ENCODE data around the gene USP46.

Gene USP46

DNA sequence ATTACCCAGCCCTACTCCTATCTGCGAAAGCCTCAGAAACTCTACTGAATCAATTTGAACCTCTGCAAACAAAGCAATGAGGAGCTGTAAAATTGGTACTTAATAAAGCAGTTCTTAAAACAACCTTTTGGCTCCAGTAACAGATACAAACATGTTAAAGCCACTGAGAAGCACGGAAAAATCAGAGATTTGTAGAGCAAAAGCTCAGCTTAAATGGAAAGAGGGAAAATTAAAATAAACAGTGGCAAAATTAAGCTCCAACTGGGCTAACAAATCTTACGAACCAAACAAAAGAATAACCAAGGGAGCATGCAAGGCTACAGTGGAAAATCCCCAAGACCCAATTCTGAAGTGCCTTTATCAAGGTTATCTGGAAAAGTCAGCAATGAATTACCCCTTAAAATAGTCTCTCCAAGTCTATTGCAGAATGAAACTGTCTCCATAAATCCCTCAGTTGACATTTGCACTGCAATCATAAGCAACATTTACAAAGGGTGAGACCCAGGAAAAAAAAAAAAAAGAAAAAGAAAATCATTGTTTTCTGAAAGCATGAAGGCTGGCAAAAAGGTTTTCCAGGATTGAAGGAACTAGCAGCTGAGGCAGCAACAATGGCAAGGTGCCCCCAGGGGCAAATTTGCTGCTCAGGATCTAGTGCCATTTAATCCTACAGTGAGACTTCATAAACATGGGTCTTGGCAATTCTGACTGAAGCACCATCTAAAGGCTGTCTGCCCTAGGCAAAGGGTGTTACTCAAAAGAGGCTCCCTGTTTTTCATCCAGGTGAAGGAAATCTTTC, 40.1 kb downstream of the USP46 start:
- DNase-seq (ENCODE audit: low read depth in 3 of 3) = no peak

DNA sequence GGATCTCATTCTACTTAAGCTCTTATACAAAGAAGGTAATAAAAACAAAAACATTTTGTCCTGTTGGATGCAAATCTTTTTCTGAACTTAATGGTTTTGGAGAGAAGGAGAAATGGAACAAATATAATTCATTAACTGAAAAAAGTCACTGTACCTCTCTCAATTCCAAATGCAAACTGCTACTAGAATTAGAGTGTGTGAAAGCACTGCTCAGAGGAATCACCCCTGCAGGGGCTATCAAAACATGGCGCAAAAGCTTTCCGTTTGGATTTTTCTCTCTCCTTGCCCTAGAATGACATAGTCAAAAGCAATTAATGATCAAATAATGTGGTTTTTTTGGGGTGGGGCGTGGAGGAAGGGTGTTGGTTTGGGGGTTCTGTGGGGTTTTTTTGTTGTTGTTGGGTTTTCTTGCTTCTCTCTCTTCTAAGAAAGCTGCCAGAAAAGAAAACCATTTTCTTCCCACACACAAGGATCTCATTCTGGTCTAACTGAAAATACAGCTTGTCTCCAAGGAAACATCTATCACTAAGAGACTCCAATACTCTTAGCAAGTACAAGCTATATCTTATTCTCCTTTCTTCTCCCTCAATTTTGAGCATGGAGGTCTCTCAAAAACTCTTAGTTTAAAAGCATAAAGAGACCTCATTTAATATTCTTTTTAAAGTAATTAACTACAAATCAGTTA, 41.6 kb downstream of the USP46 start:
- DNase-seq (ENCODE audit: low read depth in 3 of 3) = no peak

DNA sequence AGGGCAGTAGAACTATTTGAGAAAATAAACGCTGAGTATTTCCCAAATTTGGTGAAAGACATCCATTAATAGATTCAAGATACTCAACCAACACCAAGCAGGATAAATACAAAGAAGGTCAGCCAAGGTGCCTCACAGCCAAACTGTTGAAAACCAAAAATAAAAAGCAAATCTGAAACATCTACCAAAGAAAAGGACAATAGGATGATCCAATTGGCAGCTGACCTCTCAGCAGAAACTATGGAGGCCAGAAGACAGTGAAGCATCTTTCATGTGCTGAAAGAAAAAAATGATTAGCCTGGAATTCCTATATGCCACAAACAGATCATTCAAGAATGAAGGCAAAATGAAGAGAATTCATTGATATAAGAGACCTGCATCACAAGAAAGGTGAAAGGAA, 44.9 kb downstream of the USP46 start:
- DNase-seq (ENCODE audit: low read depth in 3 of 3) = no peak

DNA sequence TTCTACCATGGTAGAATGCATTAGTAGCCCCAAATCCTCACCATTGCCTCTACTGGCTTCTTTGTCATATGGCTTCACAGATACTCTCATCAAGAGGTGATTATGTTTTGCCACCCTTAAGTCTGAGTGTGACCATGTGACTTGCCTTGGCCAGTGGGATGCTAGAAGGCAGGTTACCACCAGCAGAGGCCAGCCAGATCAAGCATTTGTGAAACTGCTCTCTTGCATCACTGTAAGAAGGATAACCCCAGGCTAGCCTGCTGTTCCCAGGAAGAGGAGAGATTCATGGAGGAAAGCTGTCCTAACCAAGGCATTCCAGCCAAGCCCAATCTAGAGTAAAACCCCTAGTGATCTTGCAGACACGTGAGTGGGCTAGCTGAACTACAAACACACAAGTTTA, 46.8 kb downstream of the USP46 start:
- no peak for DNase-seq (ENCODE audit: low read depth in 3 of 3)

DNA sequence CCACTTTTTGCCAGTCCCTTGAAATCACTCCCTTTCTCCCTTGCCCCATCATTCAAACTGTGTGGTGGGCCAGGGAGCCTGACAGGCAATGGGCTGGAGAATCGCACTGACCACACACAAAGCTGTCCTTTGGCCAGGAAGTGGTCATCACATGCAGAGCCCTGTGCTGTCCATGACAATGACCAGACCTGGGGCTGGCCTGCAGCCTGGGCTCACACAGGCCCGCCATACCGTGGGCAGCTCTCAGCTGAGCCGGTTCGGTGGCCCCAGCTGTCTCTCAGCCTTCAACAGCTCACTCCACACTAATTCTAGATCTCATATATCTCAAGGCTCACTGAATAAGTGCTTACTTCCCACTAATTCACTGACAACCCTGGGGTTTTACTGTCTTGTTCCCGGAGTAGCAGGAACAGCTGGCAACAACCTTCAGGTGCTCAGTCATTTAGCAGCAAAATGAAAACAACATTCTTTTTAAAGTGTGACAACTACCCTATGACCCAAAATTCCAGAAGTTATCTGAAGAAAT, 48.0 kb downstream of the USP46 start:
- no peak for DNase-seq (ENCODE audit: low read depth in 3 of 3)

DNA sequence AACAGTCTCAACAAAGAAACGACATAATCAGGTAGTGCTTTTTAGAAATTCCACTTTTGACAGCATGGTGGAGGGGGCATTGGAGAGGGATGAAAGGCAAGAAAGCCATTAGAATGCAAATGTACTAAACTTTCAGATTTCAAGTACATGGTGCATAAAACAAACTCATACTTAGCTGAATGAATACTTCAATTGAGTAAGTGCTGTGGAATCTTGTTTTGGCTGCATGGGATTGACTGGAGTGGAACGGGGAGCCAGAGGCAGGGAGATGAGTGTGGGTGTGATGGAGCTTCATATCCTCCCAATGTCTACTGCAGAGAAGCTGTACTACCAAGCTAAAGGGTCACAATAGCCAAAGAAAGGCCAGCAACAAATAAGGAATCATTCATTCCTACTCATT, 52.4 kb downstream of the USP46 start:
- no peak for DNase-seq (ENCODE audit: low read depth in 3 of 3)

DNA sequence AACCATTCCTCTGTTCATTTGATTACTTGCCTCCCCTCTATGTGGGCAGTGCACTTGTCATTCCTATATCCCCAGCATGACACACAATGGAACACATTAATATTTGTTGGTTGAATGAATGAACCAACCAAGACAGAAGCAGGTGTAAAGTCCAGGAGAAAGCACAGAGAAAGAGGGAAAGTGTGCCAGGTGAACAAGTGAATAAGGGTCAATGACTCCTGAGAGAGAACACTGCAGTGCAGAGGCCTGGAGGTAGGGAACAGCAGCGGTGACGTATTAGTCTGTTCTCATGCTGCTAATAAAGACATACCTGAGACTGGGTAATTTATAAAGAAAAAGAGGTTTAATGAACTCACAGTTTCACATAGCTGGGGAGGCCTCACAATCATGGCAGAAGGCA, 53.1 kb downstream of the USP46 start:
- no peak for DNase-seq (ENCODE audit: low read depth in 3 of 3)

DNA sequence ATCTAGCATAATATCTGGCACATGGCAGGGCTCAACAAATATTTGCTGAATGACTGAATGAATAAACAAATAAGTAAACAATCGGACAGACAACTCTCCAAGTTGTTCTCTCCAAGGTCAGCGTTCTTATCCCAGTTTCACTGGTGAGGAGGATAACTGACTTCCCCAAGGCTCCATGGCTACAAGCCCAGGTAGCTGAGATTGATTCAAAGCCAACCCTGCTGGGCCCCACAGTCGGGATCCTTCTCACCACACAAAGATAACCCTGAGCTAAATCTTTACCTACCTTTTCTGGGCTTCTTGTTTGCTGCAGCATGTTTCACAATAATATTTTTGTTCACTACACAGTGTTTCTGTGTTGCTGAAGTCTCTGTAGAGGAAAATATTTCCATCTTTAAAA, 54.9 kb downstream of the USP46 start:
- DNase-seq (ENCODE audit: low read depth in 3 of 3) = no peak

DNA sequence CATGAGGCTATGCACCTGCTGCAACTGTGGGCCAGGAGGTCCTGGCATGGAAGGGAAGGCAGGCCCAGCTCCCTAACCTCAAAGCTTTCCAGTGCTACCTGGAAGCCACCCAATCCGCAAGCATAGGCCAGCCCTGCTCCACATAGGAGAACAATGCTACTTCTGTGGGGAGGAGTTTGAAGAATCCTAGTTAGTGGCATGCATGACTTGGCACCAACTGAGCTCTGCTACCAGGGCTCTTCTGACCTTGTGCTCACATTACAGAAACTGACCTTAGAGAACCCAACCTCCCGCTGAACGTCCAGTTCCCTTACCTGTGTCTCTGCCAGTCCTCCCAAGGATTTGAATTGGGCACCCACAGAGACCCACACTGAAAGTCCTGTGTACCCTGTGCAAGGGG, 58.8 kb downstream of the USP46 start:
- no peak for DNase-seq (ENCODE audit: low read depth in 3 of 3)

DNA sequence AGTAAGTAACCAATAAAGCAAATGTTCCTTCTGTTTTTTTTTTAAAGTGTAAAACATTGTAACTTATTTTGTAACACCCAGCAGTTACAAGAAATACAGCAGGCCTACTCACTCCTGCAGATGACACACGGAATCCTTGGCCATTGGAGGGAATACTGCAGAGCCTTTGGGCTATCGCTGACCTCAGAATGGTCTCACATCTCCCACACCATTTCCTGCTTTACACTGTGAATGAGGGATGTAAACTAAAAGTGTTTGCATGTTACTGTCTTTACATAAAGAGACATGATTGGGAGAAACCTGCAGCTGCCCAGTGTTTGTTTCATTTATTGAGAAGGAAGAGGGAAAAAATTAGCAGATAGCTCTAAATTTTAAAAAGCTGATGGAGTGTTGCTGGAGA, 64.1 kb downstream of the USP46 start:
- no peak for DNase-seq (ENCODE audit: low read depth in 3 of 3)

DNA sequence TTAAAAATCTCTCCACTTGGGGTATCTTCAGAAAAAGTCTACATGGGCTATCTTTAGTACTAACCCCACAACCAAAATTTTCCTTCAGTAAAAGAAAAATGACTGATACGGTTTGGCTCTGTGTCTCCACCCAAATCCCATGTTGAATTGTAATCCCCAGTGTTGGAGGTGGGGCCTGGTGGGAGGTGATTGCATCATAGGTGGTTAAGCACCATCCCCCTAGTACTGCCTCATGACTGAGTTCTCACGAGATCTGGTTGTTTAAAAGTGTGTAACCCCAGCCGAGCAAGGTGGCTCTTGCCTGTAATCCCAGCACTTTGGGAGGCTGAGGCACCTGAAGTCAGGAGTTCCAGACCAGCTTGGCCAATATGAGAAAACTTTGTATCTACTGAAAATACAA, 66.8 kb downstream of the USP46 start:
- DNase-seq (ENCODE audit: low read depth in 3 of 3) = no peak

DNA sequence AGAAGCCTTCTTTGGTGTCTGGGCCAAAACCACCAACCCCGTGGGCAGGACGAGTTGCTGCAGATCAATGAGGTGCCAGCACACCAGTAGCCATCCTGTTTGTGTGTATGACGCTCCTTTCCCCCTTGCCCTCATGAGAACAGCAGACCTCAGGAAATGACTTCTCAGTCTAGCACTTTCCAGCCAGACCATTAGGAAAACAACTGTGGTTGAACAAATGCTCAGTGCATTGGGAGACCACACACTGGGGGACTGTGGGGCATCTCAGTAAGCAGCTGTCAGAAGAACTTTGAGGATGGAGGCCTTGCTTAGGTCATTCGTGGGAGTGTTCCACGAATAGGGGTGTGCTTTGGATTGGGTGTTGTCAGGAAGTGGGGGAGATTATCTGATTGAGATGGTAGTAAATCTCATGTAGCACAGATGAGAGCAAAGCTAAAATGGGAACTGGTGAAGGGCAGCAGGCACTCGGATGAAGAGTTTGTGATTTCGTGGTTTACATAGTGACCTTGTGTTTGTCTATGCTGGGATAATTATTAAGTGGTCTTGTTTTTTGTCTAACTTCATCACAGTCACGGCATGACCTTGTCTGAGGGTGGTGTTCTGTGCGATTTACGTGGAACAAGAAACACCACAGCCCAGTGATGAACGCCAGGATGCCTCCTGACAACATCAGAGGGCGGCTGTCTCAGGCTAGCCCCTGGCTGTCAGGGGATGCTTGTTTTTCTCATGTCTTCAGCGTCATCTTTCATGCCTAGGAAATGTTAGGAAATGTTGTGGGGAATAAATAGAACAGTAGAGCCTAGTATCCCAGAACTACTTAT, 70.1 kb downstream of the USP46 start:
- no peak for DNase-seq (ENCODE audit: low read depth in 3 of 3)

DNA sequence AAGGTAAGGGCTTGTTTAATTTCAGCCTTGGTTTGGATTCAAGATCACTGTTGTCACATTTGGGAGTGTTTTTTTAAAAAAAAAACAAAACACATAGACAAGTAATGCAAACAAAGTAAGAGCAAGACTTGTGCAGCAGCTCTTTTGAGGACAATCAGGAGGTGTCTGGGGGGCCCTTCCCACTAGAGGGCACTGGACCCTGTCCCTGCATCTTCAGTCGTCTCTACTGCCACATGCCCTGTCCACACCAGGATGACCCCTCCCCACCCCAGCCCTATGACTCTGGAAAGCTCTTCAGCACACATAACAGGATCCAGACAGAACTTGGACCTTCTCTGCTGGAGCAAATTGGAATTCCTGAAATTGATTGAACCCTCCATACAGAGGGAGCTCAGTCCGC, 71.0 kb downstream of the USP46 start:
- DNase-seq (ENCODE audit: low read depth in 3 of 3) = no peak

DNA sequence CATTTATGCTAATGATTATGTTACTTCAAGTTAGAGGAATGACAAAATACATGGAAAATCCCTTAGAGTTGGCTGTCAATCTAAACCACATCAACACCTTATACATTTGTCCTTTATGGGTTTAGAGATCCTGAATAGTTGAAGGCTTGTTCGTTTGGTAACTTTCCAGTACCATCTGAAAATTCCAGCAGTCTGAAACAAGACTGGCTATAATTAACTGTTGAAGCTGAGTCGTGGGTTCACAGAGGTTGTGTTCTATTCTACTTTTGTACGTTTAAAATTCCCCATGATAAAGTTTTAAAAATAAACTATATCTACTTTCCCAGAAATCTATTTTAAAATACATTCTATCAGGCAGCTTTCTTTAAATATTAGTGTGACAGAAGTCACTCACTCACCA, 73.0 kb downstream of the USP46 start:
- DNase-seq (ENCODE audit: low read depth in 3 of 3) = no peak

DNA sequence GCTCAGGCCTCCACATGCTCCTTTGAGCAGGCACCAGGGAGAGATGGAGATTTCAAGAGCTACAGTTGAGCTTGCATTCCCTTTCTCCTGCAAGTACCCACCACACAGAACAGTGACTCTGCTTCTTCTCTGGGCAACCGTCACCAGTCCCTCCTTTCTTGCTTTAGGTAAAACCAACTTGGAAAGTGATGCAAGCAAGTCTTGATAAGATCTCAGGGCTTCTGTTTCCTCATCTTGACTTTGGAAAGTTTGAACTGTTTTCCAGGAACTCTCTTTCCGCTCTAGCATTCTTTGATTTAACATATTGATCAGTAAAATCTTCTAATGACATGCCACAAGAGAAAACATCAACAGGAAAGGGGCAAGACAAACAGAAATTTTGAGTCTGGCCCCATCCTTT, 73.7 kb downstream of the USP46 start:
- DNase-seq (ENCODE audit: low read depth in 3 of 3) = no peak

DNA sequence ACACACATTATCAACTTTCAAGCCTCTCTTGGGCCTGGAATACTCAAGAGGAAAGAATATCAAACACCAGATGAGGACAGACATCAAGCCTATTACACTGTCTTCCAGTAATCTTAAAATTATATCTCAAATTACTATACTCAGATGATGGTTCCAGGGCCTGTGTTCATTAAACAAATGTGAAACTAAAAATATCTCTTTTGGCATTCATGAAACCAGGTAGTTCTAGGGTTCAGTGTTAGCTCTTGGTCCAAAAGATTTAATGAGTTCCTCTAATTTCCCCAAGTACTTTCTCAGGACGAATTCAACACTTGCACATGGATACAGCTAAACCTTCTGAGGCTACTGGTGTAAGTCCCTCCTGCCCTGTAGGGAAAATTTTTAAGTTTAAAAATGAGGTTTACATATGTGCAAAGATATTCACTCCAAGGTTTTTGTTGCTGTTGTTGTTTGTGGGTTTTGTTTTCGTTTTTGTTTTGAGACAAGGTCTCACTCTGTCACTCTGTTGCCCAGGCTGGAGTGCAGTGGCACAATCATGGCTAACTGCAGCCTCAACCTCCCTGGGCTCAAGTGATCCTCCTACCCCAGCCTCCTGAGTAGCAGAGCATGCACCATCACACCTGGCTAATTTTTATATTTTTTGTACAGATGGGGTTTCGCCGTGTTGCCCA, 79.4 kb downstream of the USP46 start:
- no peak for DNase-seq (ENCODE audit: low read depth in 3 of 3)

DNA sequence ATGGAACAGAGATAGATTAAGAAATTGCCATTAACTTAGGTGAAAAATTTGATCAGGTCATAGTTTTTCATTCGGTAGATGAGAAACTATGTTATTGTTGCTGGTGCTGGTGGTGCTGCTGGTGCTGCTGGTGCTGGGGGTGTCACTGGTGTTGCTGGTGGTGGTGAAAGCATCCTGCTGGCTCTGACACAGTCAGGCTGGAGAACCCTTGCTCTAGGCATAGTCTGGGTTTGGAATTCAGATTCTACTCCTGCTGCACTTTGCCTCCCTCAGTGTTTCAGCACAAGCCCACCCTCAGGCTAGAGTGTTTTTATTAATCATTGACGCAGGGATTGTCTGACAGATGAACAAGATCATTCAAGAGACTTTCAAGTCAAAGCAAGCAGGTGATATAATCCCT, 80.2 kb downstream of the USP46 start:
- DNase-seq (ENCODE audit: low read depth in 3 of 3) = no peak

DNA sequence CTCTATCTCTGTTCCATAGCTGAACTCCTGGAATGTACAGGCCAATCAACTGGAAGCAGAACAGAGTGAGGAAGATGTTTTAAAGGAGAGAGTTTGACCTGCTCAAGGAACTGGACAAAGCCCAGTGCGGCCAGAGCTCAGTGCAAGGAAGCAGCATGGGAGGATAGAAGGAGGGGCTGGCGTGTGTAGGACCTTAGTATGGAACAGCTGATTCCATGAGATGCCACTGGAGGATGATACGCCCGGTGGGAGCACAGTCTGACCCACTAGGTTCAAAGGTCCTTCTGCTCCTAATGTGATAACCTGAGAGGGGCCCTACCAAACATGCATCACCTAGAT, 81.5 kb downstream of the USP46 start:
- DNase-seq (ENCODE audit: low read depth in 3 of 3) = no peak

DNA sequence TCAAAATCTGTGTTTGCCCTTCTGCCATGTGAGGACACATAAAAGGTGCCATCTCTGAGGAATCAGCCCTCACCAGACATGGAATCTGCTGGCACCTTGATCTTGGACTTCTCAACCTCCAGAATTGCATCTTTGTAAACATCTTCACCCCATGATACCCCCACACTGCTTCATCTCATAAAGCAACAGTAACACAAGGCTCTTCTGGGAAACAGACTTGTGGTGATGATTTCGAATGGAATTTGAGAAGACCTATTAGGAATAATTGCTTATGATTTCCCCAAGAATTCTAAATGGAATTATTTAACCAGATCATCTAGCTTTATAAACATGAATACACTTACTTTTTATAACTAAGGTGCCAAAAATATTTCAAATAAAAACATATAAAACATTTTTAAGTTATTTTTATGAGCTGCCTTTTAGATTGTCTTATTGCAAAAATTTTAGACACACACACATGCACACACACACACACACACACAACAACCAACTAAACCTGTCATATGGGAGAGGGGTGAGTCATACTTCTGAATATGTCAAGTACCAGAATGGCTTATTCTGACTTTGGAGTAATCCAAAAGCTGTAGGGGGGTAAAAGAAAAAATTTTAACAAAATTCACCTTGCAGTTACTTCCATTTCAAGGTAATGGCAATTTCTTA, 82.0 kb downstream of the USP46 start:
- no peak for DNase-seq (ENCODE audit: low read depth in 3 of 3)

DNA sequence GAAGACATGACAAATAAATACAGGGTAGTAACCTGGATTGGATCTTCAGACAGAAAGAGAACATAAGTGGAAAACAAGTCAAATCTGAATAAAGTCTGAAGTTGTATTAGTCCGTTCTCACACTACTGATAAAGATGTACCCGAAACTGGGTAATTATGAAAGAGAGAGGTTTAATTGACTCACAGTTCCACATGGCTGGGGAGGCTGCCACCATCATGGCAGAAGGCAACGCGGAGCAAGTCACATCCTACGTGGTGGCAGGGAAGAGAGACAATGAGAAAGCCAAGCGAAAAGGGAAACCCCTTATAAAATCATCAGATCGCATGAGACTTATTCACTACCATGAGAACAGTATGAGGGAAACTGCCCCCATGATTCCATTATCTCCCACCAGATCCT, 82.8 kb downstream of the USP46 start:
- no peak for DNase-seq (ENCODE audit: low read depth in 3 of 3)

DNA sequence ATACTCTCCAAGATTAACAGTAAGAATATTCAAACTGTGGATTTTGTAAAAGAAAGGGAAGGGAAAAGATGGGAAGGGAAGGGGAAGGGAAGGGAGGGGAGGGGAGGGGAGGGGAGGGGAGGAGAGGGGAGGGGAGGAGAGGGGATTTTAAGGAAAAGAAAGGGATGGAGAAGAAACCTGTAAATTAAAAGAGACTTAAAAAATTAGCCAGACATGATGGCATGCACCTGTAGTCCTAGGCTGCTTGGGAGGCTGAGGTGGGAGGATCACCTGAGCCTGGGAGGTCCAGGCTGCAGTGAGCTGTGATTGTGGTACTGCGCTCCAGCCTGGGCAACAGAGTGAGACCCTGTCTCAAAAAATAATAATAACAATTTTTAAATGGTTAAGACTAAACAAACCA, 83.7 kb downstream of the USP46 start:
- DNase-seq (ENCODE audit: low read depth in 3 of 3) = no peak

DNA sequence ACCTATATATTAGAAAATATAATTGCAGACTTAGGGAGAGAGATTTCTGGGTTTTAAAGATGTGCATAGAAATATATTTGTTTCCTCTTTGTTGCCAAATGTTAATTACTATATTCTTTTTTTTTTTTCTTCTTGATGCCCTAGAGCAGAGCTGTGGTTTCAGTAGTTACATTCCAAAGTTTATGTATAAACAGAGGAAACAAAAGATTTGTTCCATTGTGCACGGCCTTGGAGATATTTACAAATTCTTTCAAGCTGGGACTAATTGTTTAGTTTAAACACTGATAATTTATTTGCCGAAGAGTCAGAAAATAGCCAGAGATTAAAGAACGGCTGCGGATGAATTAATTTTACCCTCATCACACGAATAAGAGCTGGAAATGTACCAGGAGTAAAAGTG, 85.1 kb downstream of the USP46 start:
- DNase-seq (ENCODE audit: low read depth in 3 of 3) = no peak

Data from stimulated activated CD4-positive, alpha-beta T cell treated with anti-CD3 and anti-CD28 coated beads, TNF-alpha, amount 100 ng/mL, for 24 hours (primary cell).